Spleen (tissue), 11 donors: ENCODE measurements around the gene SRGAP3. TPM values are rescaled to one million over a fixed set of nuclear protein-coding genes. Genes with fewer than 3 reads are reported as not detected.

Experiments
- DNase-seq: peaks from one replicate; pipeline ENCODE4 v3.0.0-alpha.2; 2020
- H3K27ac ChIP-seq, 8 donors: fragments of 200-600 bp; sonication (generic) in 7 of 8; 1 replicate in 4 of 8; 2 replicates in 4 of 8; pipeline versions ENCODE4 v1.5.0 to v1.8.0; 2016 to 2021; ENCODE audit warnings: inconsistent platforms in 4 of 8, mild to moderate bottlenecking in 4 of 8, moderate library complexity in 1 of 8
- H3K27me3 ChIP-seq, 7 donors: fragments of 200-600 bp; sonication (generic) in 6 of 7; replicated peaks in 1 of 7; 1 replicate in 4 of 7; 2 replicates in 3 of 7; pipeline versions ENCODE4 v1.5.0 to v1.8.0; 2016 to 2021; ENCODE audit warnings: inconsistent platforms in 3 of 7, mild to moderate bottlenecking in 1 of 7
- H3K36me3 ChIP-seq, 6 donors: fragments of 200-600 bp; sonication (generic) in 5 of 6; 1 replicate in 4 of 6; 2 replicates in 2 of 6; pipeline versions ENCODE4 v1.5.0 to v1.8.0; 2016 to 2021; ENCODE audit warnings: inconsistent platforms in 2 of 6
- H3K4me1 ChIP-seq, 6 donors: fragments of 200-600 bp; sonication (generic) in 5 of 6; 1 replicate in 3 of 6; 2 replicates in 3 of 6; pipeline versions ENCODE4 v1.5.0 to v1.8.0; 2016 to 2021; ENCODE audit warnings: inconsistent platforms in 3 of 6
- H3K4me3 ChIP-seq, 8 donors: fragments of 200-600 bp; sonication (generic) in 7 of 8; 1 replicate in 4 of 8; 2 replicates in 4 of 8; pipeline versions ENCODE4 v1.5.0 to v1.8.0; 2016 to 2021; ENCODE audit warnings: inconsistent platforms in 4 of 8, mild to moderate bottlenecking in 4 of 8, moderate library complexity in 2 of 8
- H3K9me3 ChIP-seq, 8 donors: fragments of 200-600 bp; sonication (generic) in 7 of 8; 1 replicate in 4 of 8; 2 replicates in 4 of 8; pipeline versions ENCODE4 v1.5.0 to v1.8.0; 2016 to 2021; ENCODE audit warnings: inconsistent platforms in 4 of 8
- CTCF ChIP-seq, 11 experiments: fragments of 200-600 bp in 7 of 11; fragments of 450-650 bp in 4 of 11; sonication (generic) in 4 of 11; IDR thresholded peaks in 8 of 11; conservative IDR thresholded peaks in 3 of 11; 1 replicate in 7 of 11; 2 replicates in 4 of 11; pipeline versions ENCODE4 v1.4.0 to v1.8.0; 2016 to 2021; ENCODE audit warnings: antibody characterized with exemption in 11 of 11, inconsistent platforms in 4 of 11, mild to moderate bottlenecking in 1 of 11
- POLR2A ChIP-seq, 3 donors: fragments of 450-650 bp; IDR thresholded peaks; one replicate each; pipeline ENCODE4 v1.5.1; 2017; ENCODE audit warnings: antibody characterized with exemption in 3 of 3, mild to moderate bottlenecking in 1 of 3
- POLR2AphosphoS5 ChIP-seq, 3 donors: sonication (generic); formaldehyde crosslinking; IDR thresholded peaks; one replicate each; pipeline ENCODE4 v1.5.1; 2017; ENCODE audit warnings: antibody characterized with exemption in 3 of 3
- whole genome bisulfite sequencing, 5 donors: extraction: QIAGEN DNeasy Blood & Tissue Kit in 3 of 5; methylation state at CpG; one replicate each; pipeline versions ENCODE4 v1.1.5 to v1.1.7; 2013 to 2018; 5-methylcytosine and 5-hydroxymethylcytosine counted together
- intact Hi-C: fragments of 100-400 bp; cut with DNase I; formaldehyde crosslinking; loops from one replicate; pipeline ENCODE4 v1.15.0; 2023; ENCODE audit warnings: low total_unique reads
- polyA plus RNA-seq, 3 donors: library from polyadenylated mRNA; stranded (reverse); fragments of 200-250 nt; gene quantifications; one replicate each; pipeline ENCODE4 v1.2.1, GENCODE V29; 2013
- total RNA-seq, 7 donors: library from RNA; depleted of rRNA in 3 of 7; stranded (reverse); fragments of >200 nt in 3 of 7; fragmentation: NEBNext Ultra II Directional in 4 of 7; extraction: Animal tissue kit (Norgen Biotek cat#: 25700) in 4 of 7; gene quantifications; one replicate each; pipeline versions ENCODE4 v1.1.0 to v1.2.1, GENCODE V29; 2016 to 2021
- donor health status: healthy with polysubstance abuse.
- donor health status: DM: no; HTN: no; CAD: no; lungs with moderate emphysema.
- donor health status: DM: no; HTN: no; CAD: no.
- donor health status: Bipolar disorder and iron deficiency.
- donor health status: healthy.
- donor health status: DM: no; HTN: no; CAD: no.
- donor health status: DM: yes; HTN: yes; CAD: no.

Gene SRGAP3
- total and polyA plus RNA-seq, 10 donors: 0.54 to 10.3 (median 6.4) TPM

- DNase-seq: no peak
- H3K27ac ChIP-seq: no peak overlapping the region
- H3K36me3 ChIP-seq: no peaks in the 10 kb centered on the region
Measured at GRCh38 chr3:9280451-9281219, 31.2 kb upstream of the SRGAP3 start.

GRCh38 chr3:9279966-9280365 lies 30.5 kb upstream of the SRGAP3 start:
- WGBS, 5 donors: 64 to 85% (median 65%) methylated on average over 6 of the region's 6 CpGs
- intact Hi-C loops: no loop called here

More at GRCh38 chr3:9280451-9281219, 31.2 kb upstream of the SRGAP3 start:
- intact Hi-C loops: no loop called here
- TF ChIP-seq CTCF (IDR thresholded peaks at IDR 0.05 in 8 of 11, conservative IDR thresholded peaks at IDR 0.05 in 3 of 11): no peak
- TF ChIP-seq POLR2A (IDR thresholded peaks at IDR 0.05): no peak
- TF ChIP-seq POLR2AphosphoS5 (IDR thresholded peaks at IDR 0.05): no peak
- Histone ChIP-seq H3K4me1 (no peaks in the 10 kb centered on the region), H3K4me3 (no peak overlapping the region), H3K27me3 (no peaks in the 10 kb centered on the region), H3K9me3 (no peaks in the 10 kb centered on the region)
- WGBS, 5 donors: 66 to 75% (median 72%) methylated on average over 11 of the region's 11 CpGs

GRCh38 chr3:9278498-9278897 lies 29.1 kb upstream of the SRGAP3 start:
- 57 to 80% (median 78%) methylated on average over 4 of the region's 4 CpGs for WGBS, 5 donors
- Histone ChIP-seq H3K27ac (no peak overlapping the region), H3K9me3 (peaks cover 0 to 13% (median 3%) of the 10 kb centered on the region in 8 donors), H3K4me3 (no peak overlapping the region), H3K36me3 (no peaks in the 10 kb centered on the region), H3K4me1 (no peaks in the 10 kb centered on the region), H3K27me3 (no peaks in the 10 kb centered on the region)
- TF ChIP-seq POLR2AphosphoS5 (IDR thresholded peaks at IDR 0.05): no peak
- DNase-seq: no peak
- intact Hi-C loops: no loop called here

More at GRCh38 chr3:9279966-9280365, 30.5 kb upstream of the SRGAP3 start:
- Histone ChIP-seq H3K27ac (no peak overlapping the region), H3K36me3 (no peaks in the 10 kb centered on the region), H3K4me1 (no peaks in the 10 kb centered on the region), H3K9me3 (peaks cover 0 to 4% (median 0%) of the 10 kb centered on the region in 8 donors), H3K4me3 (no peak overlapping the region), H3K27me3 (no peaks in the 10 kb centered on the region)
- TF ChIP-seq POLR2AphosphoS5 (IDR thresholded peaks at IDR 0.05): no peak
- no peak for TF ChIP-seq CTCF (IDR thresholded peaks at IDR 0.05 in 8 of 11, conservative IDR thresholded peaks at IDR 0.05 in 3 of 11)
- TF ChIP-seq POLR2A (IDR thresholded peaks at IDR 0.05): no peak
- no peak for DNase-seq

GRCh38 chr3:9278085-9278484 lies 28.6 kb upstream of the SRGAP3 start:
- Histone ChIP-seq H3K27me3 (no peaks in the 10 kb centered on the region), H3K36me3 (no peaks in the 10 kb centered on the region), H3K27ac (no peak overlapping the region), H3K4me1 (no peaks in the 10 kb centered on the region), H3K9me3 (peaks cover 0 to 13% (median 3%) of the 10 kb centered on the region in 8 donors), H3K4me3 (no peak overlapping the region)
- WGBS, 5 donors: 20 to 59% (median 53%) methylated on average over 1 of the region's 1 CpG
- DNase-seq: no peak
- TF ChIP-seq POLR2AphosphoS5 (IDR thresholded peaks at IDR 0.05): no peak
- no peak for TF ChIP-seq POLR2A (IDR thresholded peaks at IDR 0.05)
- TF ChIP-seq CTCF (IDR thresholded peaks at IDR 0.05 in 8 of 11, conservative IDR thresholded peaks at IDR 0.05 in 3 of 11): no peak
- intact Hi-C loops: no loop called here
